HCT116 (cell line): Measurements from ENCODE around the gene ZHX3. TPM values are rescaled to one million over a fixed set of nuclear protein-coding genes. Genes with fewer than 3 reads are reported as not detected.

Experiments used
- ATAC-seq: fragments of 200-7000 bp; cut with Tn5 transposase; 2 replicates; pipeline ENCODE4 v1.9.1; 2020; ENCODE audit warnings: mild to moderate bottlenecking, moderate library complexity
- BruUV-seq: library from RNA; stranded (reverse); fragments of 400-500 nt; replicated peaks from 2 replicates; lab custom pipeline; 2021; lab: Mats Ljungman, UMichigan
- CTCF ChIA-PET: fragments of 300-600 bp; sonication (Branson Sonifier 250); formaldehyde crosslinking; loops from one replicate; lab custom pipeline; 2021; ENCODE audit warnings: antibody characterized with exemption; lab: Charles Lee
- POLR2A ChIA-PET: fragments of 300-600, 350-600 bp; sonication (Branson Sonifier 250); formaldehyde crosslinking; loops from one replicate; lab custom pipeline; 2021; ENCODE audit warnings: antibody characterized with exemption; lab: Charles Lee
- RAD21 ChIA-PET, 2 experiments: fragments of 300-600 bp; sonication (Branson Sonifier 250); formaldehyde crosslinking; loops; one replicate each; lab custom pipeline; 2023; ENCODE audit warnings: low total read pairs in 2 of 2; ENCODE audit not compliant: uncharacterized antibody in 2 of 2, unreplicated experiment in 2 of 2, low non-redundant PET in 1 of 2; lab: Charles Lee
- DNase-seq: peaks from one replicate; pipeline ENCODE4 v3.0.0-alpha.2; 2010; ENCODE audit warnings: low read depth, low spot score
- H2AFZ ChIP-seq: fragments of 200-600 bp; shearing (Covaris generic), sonication (generic); 2 replicates; pipeline ENCODE4 v1.6.1; 2017; ENCODE audit warnings: low read depth, mixed run types, mixed read lengths, antibody characterized with exemption, low read length; ENCODE audit not compliant: poor library complexity, severe bottlenecking
- H3K27ac ChIP-seq: 2 replicates; pipeline ENCODE4 v1.5.1; 2012; ENCODE audit warnings: low read depth, low read length
- H3K27me3 ChIP-seq: fragments of 200-600 bp; sonication (generic); 2 replicates; pipeline ENCODE4 v1.6.1; 2016; ENCODE audit warnings: mixed run types, low read length, mixed read lengths; ENCODE audit not compliant: insufficient read depth
- H3K36me3 ChIP-seq, 2 experiments: fragments of 200-500 bp in 1 of 2; fragments of 200-600 bp in 1 of 2; sonication (Bioruptor generic) in 1 of 2; sonication (generic) in 1 of 2; 2 replicates each; pipeline versions ENCODE4 v1.5.1 to v1.6.1; 2014 to 2016; ENCODE audit warnings: low read length in 2 of 2, inconsistent platforms in 1 of 2, mixed read lengths in 1 of 2, mixed run types in 1 of 2; ENCODE audit not compliant: insufficient read depth in 2 of 2, control insufficient read depth in 1 of 2
- H3K4me1 ChIP-seq, 2 experiments: fragments of 200-600 bp in 1 of 2; sonication (generic) in 1 of 2; 2 replicates each; pipeline versions ENCODE4 v1.5.1 to v1.6.1; 2012 to 2017; ENCODE audit warnings: low read length in 2 of 2, inconsistent platforms in 1 of 2, mild to moderate bottlenecking in 1 of 2, mixed read lengths in 1 of 2, mixed run types in 1 of 2, moderate library complexity in 1 of 2; ENCODE audit not compliant: insufficient read depth in 2 of 2, control insufficient read depth in 1 of 2
- H3K4me2 ChIP-seq: fragments of 200-600 bp; sonication (generic); 2 replicates; pipeline ENCODE4 v1.6.1; 2017; ENCODE audit warnings: mixed run types, low read length, mixed read lengths
- H3K4me3 ChIP-seq, 2 experiments: fragments of 200-600 bp in 1 of 2; sonication (generic) in 1 of 2; replicated peaks in 1 of 2; 2 replicates each; pipeline ENCODE4 v1.5.1; 2011 to 2016; ENCODE audit warnings: low read length in 2 of 2, control low read depth in 1 of 2, low read depth in 1 of 2, mild to moderate bottlenecking in 1 of 2, mixed read lengths in 1 of 2, mixed run types in 1 of 2
- H3K79me2 ChIP-seq: fragments of 200-600 bp; sonication (generic); 2 replicates; pipeline ENCODE4 v1.6.1; 2017; ENCODE audit warnings: mild to moderate bottlenecking, mixed run types, low read length, moderate library complexity, mixed read lengths; ENCODE audit not compliant: insufficient read depth
- H3K9ac ChIP-seq: fragments of 200-600 bp; sonication (generic); 2 replicates; pipeline ENCODE4 v1.6.1; 2016; ENCODE audit warnings: low read length, mixed read lengths
- H3K9me2 ChIP-seq: fragments of 200-600 bp; sonication (generic), shearing (Covaris generic); 2 replicates; pipeline ENCODE4 v1.6.1; 2017; ENCODE audit warnings: mixed run types, mild to moderate bottlenecking, moderate library complexity; ENCODE audit not compliant: insufficient read depth
- H3K9me3 ChIP-seq, 2 experiments: fragments of 200-500 bp in 1 of 2; fragments of 200-600 bp in 1 of 2; sonication (Bioruptor generic) in 1 of 2; sonication (generic) in 1 of 2; 2 replicates each; pipeline ENCODE4 v1.6.1; 2014 to 2017; ENCODE audit warnings: low read length in 2 of 2, mixed read lengths in 2 of 2, inconsistent platforms in 1 of 2, low read depth in 1 of 2, mild to moderate bottlenecking in 1 of 2, mixed run types in 1 of 2, moderate library complexity in 1 of 2; ENCODE audit not compliant: control insufficient read depth in 1 of 2, insufficient read depth in 1 of 2
- H4K20me1 ChIP-seq: fragments of 200-600 bp; sonication (generic), shearing (Covaris generic); 2 replicates; pipeline ENCODE4 v1.6.1; 2017; ENCODE audit warnings: mixed run types, mild to moderate bottlenecking, moderate library complexity; ENCODE audit not compliant: insufficient read depth
- CEBPB ChIP-seq: IDR thresholded peaks from 2 replicates; pipeline ENCODE4 v1.6.1; 2012; ENCODE audit warnings: low read depth
- EZH2 ChIP-seq: fragments of 200-600 bp; sonication (generic); IDR thresholded peaks from 2 replicates; pipeline ENCODE4 v1.6.1; 2017; ENCODE audit warnings: antibody characterized with exemption, mixed run types
- FOSL1 ChIP-seq: IDR thresholded peaks from 2 replicates; pipeline ENCODE4 v1.6.1; 2012; ENCODE audit warnings: low read depth
- JUND ChIP-seq: IDR thresholded peaks from 2 replicates; pipeline ENCODE4 v1.6.1; 2012
- MAX ChIP-seq: IDR thresholded peaks from 2 replicates; pipeline ENCODE4 v1.6.1; 2012
- POLR2A ChIP-seq: IDR thresholded peaks from 2 replicates; pipeline ENCODE4 v1.7.0; 2011; ENCODE audit warnings: borderline replicate concordance; ENCODE audit not compliant: insufficient read depth, insufficient read length; ENCODE audit errors: extremely low read depth
- POLR2AphosphoS5 ChIP-seq: IDR thresholded peaks from 2 replicates; pipeline ENCODE4 v1.6.1; 2011; ENCODE audit warnings: mild to moderate bottlenecking, low read depth, low read length, moderate library complexity
- RAD21 ChIP-seq: IDR thresholded peaks from 2 replicates; pipeline ENCODE4 v1.6.1; 2012; ENCODE audit warnings: low read depth, mild to moderate bottlenecking
- SIN3A ChIP-seq: IDR thresholded peaks from 2 replicates; pipeline ENCODE4 v1.6.1; 2012; ENCODE audit warnings: low read depth
- SP1 ChIP-seq: IDR thresholded peaks from 2 replicates; pipeline ENCODE4 v1.6.1; 2012; ENCODE audit warnings: low read depth
- SRF ChIP-seq: IDR thresholded peaks from 2 replicates; pipeline ENCODE4 v1.6.1; 2012; ENCODE audit warnings: low read depth
- YY1 ChIP-seq: IDR thresholded peaks from 2 replicates; pipeline ENCODE4 v1.6.1; 2011; ENCODE audit warnings: low read length, low read depth, moderate library complexity, mild to moderate bottlenecking; ENCODE audit not compliant: insufficient replicate concordance; ENCODE audit errors: extremely low read depth
- ZBTB33 ChIP-seq: IDR thresholded peaks from 2 replicates; pipeline ENCODE4 v1.6.1; 2011; ENCODE audit warnings: mild to moderate bottlenecking, low read length, moderate library complexity; ENCODE audit not compliant: insufficient replicate concordance; ENCODE audit errors: extremely low read depth
- intact Hi-C: fragments of 100-400 bp; cut with micrococcal nuclease; formaldehyde crosslinking; loops from 2 replicates; pipeline ENCODE4 v1.10.0; 2022
- total RNA-seq: library from RNA; stranded (reverse); gene quantifications from one replicate; pipeline ENCODE4 v1.2.1, GENCODE V29; 2021; ENCODE audit not compliant: unreplicated experiment

Gene ZHX3
- total RNA-seq, 1 experiment from 2014 or later = 13.3 TPM

- no peaks in the 10 kb centered on the region for H3K27me3 ChIP-seq
- H3K9me2 ChIP-seq = no peaks in the 10 kb centered on the region
- POLR2A ChIA-PET = no interaction called here
- intact Hi-C loops = no loop called here
- H3K36me3 ChIP-seq = peaks cover 3 to 4% of the 10 kb centered on the region in 2 experiments; a peak in 1 of 4 replicates
- BruUV-seq = no TSS peak
- TF ChIP-seq YY1 (no peak), CEBPB (no peak), JUND (no peak), SIN3A (no peak), FOSL1 (no peak), RAD21 (no peak), ZBTB33 (no peak), SRF (no peak), SP1 (no peak), MAX (no peak), EZH2 (no peak), POLR2A (no peak), POLR2AphosphoS5 (no peak)
- TF ChIP-seq, all 23 proteins: peak for 0
- H3K79me2 ChIP-seq = no peaks in the 10 kb centered on the region
- peaks cover 3 to 16% of the 10 kb centered on the region in 2 experiments; a peak in 3 of 4 replicates for H3K4me1 ChIP-seq
- ATAC-seq (no peak), DNase-seq (no peak)
- ChIA-PET RAD21 (no interaction called here), CTCF (no interaction called here)
- H3K4me3 ChIP-seq = no peak overlapping the region
- H3K4me2 ChIP-seq = no peak overlapping the region
- H3K9me3 ChIP-seq = no peaks in the 10 kb centered on the region
- no peaks in the 10 kb centered on the region for H4K20me1 ChIP-seq
- no peak overlapping the region for H2AFZ ChIP-seq
- no peak overlapping the region for H3K27ac ChIP-seq
- H3K9ac ChIP-seq = no peak overlapping the region
Observed at GRCh38 chr20:41180599-41181333, 136.8 kb downstream of the ZHX3 start.
